AG08396 (cell line): ENCODE data around the gene MAGEE1.

Experiments
- DNase-seq: peaks from one replicate; pipeline ENCODE4 v3.0.0; 2012; ENCODE audit warnings: low spot score, mixed read lengths

The MAGEE1 gene

GRCh38 chrX:76427560-76428242, at the start of gene MAGEE1:
Gene MAGEE1 (plus strand): TSS chrX:76427710. CDS start chrX:76427931, 221 bp downstream.
- peak; percentile 88 for DNase-seq

- no peak for DNase-seq
These were observed 28.5 kb upstream of the MAGEE1 start for GRCh38 chrX:76398970-76399369.

- no peak for DNase-seq
These were observed 19.7 kb upstream of the MAGEE1 start for GRCh38 chrX:76407795-76408194.

GRCh38 chrX:76420237-76420636, 7.3 kb upstream of the MAGEE1 start:
- DNase-seq, result no peak

- DNase-seq, result no peak
These were observed 977 bp downstream of the MAGEE1 start for GRCh38 chrX:76428243-76429130.

GRCh38 chrX:76433219-76433618, 5.7 kb downstream of the MAGEE1 start:
- DNase-seq, result no peak

- DNase-seq, result no peak
These were observed 6.7 kb downstream of the MAGEE1 start for GRCh38 chrX:76434103-76434741.

GRCh38 chrX:76439188-76439587, 11.7 kb downstream of the MAGEE1 start:
- DNase-seq, result no peak

- DNase-seq, result no peak
These were observed 26.4 kb downstream of the MAGEE1 start for GRCh38 chrX:76453737-76454406.

- DNase-seq, result peak; percentile 26
These were observed 27.0 kb downstream of the MAGEE1 start for GRCh38 chrX:76454456-76454927.

GRCh38 chrX:76477353-76477752, 49.8 kb downstream of the MAGEE1 start:
- no peak for DNase-seq
